ENCODE measurements around the gene EXOC4. TPM values are rescaled to one million over a fixed set of nuclear protein-coding genes. Genes with fewer than 3 reads are reported as not detected.

EXOC4 gene
- total and polyA plus RNA-seq, 2 donors (not counting 3 experiments of a cell fraction or from before 2014, with no cell fraction given), result 20.3 to 73.1 TPM

- CTCF ChIA-PET, result interaction anchor here (1.0 to 1.4 kb wide), 2 partner anchors 117 to 137 kb away, joined by 3 read pairs; no protein-coding TSS in a partner anchor
- DNase-seq (ENCODE audit: low read depth, low spot score) (no peak), FAIRE-seq (no peak)
- Histone ChIP-seq H3K4me2 (ENCODE audit: insufficient read depth, low read length) (no peak overlapping the region), H3K27me3 (ENCODE audit: control insufficient read depth in 2 of 2, insufficient read depth in 2 of 2, low read length in 2 of 2) (no peaks in the 10 kb centered on the region), H2AFZ (ENCODE audit: low read depth, low read length) (no peak overlapping the region), H3K9ac (replicated peaks; ENCODE audit: extremely low read depth, insufficient read depth, low read length) (no peak overlapping the region), H3K4me3 (replicated peaks in 1 of 3; ENCODE audit: insufficient read depth in 1 of 3, low read depth in 1 of 3, low read length in 3 of 3) (no peak overlapping the region), H4K20me1 (replicated peaks; ENCODE audit: control insufficient read depth, extremely low read depth, insufficient read depth, low read length) (no peaks in the 10 kb centered on the region), H3K36me3 (ENCODE audit: control insufficient read depth in 2 of 2, extremely low read depth in 1 of 2, insufficient read depth in 2 of 2, low read length in 2 of 2) (no peaks in the 10 kb centered on the region), H3K9me3 (replicated peaks; ENCODE audit: control insufficient read depth, insufficient read depth, low read length) (no peaks in the 10 kb centered on the region), H3K4me1 (ENCODE audit: control insufficient read depth, extremely low read depth, insufficient read depth, low read length) (no peaks in the 10 kb centered on the region), H3K79me2 (ENCODE audit: control insufficient read depth, insufficient read depth, low read length) (no peaks in the 10 kb centered on the region), H3K9me1 (replicated peaks; ENCODE audit: control insufficient read depth, extremely low read depth, insufficient read depth, low read length) (no peaks in the 10 kb centered on the region), H3K27ac (ENCODE audit: insufficient read depth, low read depth, low read length) (no peak overlapping the region)
- dilution Hi-C loops (cut with MboI; ENCODE audit: extremely low pct_ligation_motif_present, low sequenced_read_pairs) (no loop called here), intact Hi-C loops (cut with micrococcal nuclease) (no loop called here)
- no TSS peak for BruUV-seq (replicated peaks)
- TF ChIP-seq JUN (IDR thresholded peaks at IDR 0.05; ENCODE audit: borderline replicate concordance, insufficient read depth, insufficient read length, low read depth), result no peak
- TF ChIP-seq EZH2 (IDR thresholded peaks at IDR 0.05; ENCODE audit: borderline replicate concordance, low read depth, low read length, severe bottlenecking), result no peak
- no peak for TF ChIP-seq GATA2 (IDR thresholded peaks at IDR 0.05; ENCODE audit: insufficient read depth, insufficient read length, low read depth, low read length)
- TF ChIP-seq MYC (IDR thresholded peaks at IDR 0.05; ENCODE audit: low read depth, low read length), result no peak
- TF ChIP-seq MAX (IDR thresholded peaks at IDR 0.05; ENCODE audit: insufficient read depth, insufficient read length), result no peak
- TF ChIP-seq, protein P1, sequence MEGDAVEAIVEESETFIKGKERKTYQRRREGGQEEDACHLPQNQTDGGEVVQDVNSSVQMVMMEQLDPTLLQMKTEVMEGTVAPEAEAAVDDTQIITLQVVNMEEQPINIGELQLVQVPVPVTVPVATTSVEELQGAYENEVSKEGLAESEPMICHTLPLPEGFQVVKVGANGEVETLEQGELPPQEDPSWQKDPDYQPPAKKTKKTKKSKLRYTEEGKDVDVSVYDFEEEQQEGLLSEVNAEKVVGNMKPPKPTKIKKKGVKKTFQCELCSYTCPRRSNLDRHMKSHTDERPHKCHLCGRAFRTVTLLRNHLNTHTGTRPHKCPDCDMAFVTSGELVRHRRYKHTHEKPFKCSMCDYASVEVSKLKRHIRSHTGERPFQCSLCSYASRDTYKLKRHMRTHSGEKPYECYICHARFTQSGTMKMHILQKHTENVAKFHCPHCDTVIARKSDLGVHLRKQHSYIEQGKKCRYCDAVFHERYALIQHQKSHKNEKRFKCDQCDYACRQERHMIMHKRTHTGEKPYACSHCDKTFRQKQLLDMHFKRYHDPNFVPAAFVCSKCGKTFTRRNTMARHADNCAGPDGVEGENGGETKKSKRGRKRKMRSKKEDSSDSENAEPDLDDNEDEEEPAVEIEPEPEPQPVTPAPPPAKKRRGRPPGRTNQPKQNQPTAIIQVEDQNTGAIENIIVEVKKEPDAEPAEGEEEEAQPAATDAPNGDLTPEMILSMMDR (IDR thresholded peaks at IDR 0.05; ENCODE audit: extremely low read depth in 1 of 2, insufficient read depth in 1 of 2, low read depth in 1 of 2, low read length in 2 of 2), result no peak
- no peak for TF ChIP-seq FOS (IDR thresholded peaks at IDR 0.05; ENCODE audit: borderline replicate concordance, insufficient read depth, low read length)
- no peak for TF ChIP-seq POLR2A (IDR thresholded peaks at IDR 0.05; ENCODE audit: low read depth, low read length)
- no peak for TF ChIP-seq POLR2AphosphoS5 (IDR thresholded peaks at IDR 0.05; ENCODE audit: insufficient read depth, low read depth, low read length)
- POLR2A ChIA-PET, result no interaction called here
Measured at GRCh38 chr7:133550811-133551210, 297.9 kb downstream of the EXOC4 start.
